ENCODE data around the gene CCDC142. TPM values are rescaled to one million over a fixed set of nuclear protein-coding genes. Genes with fewer than 3 reads are reported as not detected.
A peak's percentile ranks its signal among the peaks of the same experiment; 100 is the strongest.

The CCDC142 gene
- total RNA-seq, 3 donors from 2014 or later, result 10.6 to 38.0 (median 27.1) TPM

DNA sequence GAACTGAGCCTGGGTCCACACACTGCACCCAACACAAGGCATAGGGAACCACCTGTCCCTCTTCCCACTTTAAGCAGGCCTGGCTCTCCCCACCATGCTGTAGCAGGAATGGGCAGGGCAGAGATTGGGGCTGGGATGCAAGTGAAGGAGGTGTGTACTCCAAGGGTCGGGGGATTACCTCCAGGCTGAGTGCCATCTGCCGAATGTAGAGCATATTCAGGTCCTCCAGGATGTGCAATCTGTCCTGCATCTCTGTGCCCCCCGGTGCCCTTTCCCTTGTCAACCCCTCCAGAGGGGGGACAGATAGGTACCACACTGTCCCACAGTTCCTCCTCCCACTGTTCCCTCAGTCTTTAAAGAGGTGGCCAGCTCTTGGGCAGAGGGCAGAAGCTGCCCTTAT lies 43.4 kb downstream of the CCDC142 start:
- H3K9me3 ChIP-seq, result no peaks in the 10 kb centered on the region
- H3K36me3 ChIP-seq, result no peaks in the 10 kb centered on the region
- no peaks in the 10 kb centered on the region for H3K27me3 ChIP-seq
- no peak for DNase-seq (ENCODE audit: low spot score in 2 of 2)
- peak overlapping the region; percentile 93 to 97 for H3K27ac ChIP-seq
- intact Hi-C loops (cut with DNase I; ENCODE audit: low total_unique reads), result no loop called here
- peak overlapping the region; percentile 47 to 84 (median 60) for H3K4me3 ChIP-seq
- peaks cover 5 to 15% of the 10 kb centered on the region in 2 donors for H3K4me1 ChIP-seq
- TF ChIP-seq, protein P1, sequence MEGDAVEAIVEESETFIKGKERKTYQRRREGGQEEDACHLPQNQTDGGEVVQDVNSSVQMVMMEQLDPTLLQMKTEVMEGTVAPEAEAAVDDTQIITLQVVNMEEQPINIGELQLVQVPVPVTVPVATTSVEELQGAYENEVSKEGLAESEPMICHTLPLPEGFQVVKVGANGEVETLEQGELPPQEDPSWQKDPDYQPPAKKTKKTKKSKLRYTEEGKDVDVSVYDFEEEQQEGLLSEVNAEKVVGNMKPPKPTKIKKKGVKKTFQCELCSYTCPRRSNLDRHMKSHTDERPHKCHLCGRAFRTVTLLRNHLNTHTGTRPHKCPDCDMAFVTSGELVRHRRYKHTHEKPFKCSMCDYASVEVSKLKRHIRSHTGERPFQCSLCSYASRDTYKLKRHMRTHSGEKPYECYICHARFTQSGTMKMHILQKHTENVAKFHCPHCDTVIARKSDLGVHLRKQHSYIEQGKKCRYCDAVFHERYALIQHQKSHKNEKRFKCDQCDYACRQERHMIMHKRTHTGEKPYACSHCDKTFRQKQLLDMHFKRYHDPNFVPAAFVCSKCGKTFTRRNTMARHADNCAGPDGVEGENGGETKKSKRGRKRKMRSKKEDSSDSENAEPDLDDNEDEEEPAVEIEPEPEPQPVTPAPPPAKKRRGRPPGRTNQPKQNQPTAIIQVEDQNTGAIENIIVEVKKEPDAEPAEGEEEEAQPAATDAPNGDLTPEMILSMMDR (IDR thresholded peaks at IDR 0.05), result no peak
- TF ChIP-seq POLR2AphosphoS5 (IDR thresholded peaks at IDR 0.05) (no peak), POLR2A (IDR thresholded peaks at IDR 0.05) (no peak)

DNA sequence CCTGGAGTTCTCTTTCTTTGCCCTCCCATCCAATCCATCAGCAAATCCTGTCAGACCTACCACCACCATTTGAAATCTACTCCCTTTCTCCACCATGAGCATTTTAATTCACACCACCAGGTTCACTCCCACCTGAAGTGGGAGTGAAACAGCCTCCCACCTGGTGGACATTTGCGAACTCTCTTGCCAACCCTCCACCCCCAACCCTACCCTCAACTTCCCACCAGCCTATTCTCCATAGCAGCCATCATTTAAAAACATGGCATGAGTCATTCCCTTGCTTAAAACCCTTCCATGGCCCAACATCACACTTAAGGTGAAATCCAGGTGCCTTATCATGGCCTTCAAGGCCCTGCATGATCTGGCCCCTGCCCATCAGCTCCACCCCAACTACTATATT lies 44.5 kb downstream of the CCDC142 start:
- Histone ChIP-seq H3K9me3 (no peaks in the 10 kb centered on the region), H3K36me3 (no peaks in the 10 kb centered on the region), H3K4me1 (peaks cover 5 to 15% of the 10 kb centered on the region in 2 donors), H3K4me3 (no peak overlapping the region), H3K27me3 (no peaks in the 10 kb centered on the region), H3K27ac (no peak overlapping the region)
- TF ChIP-seq, protein P1 (IDR thresholded peaks at IDR 0.05), result no peak
- intact Hi-C loops (cut with DNase I; ENCODE audit: low total_unique reads), result no loop called here
- DNase-seq (ENCODE audit: low spot score in 2 of 2), result no peak

DNA sequence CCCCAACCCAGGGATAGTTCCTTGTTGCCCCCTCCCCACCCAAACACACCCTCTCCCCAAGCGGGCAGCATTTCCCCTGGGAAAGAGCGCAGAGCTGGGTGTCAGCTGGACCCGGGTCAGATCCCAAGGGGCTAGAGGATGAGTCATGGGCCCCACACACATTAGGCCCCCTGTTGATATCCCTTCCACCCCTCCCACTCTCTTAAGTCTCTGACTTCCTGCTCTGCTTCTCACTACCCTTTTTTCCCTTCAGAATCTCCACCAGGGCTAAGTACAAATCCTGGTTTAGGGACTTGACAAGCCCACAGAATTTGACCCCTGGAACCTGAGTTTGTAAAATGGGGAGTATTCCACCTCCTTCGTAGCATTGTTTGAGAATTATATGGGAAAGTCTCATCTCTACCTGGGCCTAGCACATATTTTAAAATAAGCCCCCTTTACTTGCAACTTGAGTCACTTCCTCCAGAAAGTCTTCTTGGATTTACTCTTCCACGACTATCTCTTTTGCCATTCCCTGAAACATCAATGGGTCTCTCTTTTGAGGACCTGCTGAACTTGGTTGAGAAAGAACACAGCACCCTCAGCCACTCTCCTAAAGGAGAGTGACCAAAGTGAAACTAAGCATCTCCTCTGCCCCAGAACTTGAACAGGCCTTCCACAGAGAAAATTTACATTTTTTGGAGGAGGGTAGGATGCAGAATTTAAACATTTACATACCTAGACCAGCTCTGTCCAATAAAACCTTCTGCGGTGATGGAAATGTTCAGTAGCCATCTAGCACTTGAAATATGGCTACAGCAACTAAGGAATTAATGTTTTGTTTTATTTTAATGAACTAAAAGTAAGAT lies 45.7 kb downstream of the CCDC142 start:
- no peak for TF ChIP-seq POLR2AphosphoS5 (IDR thresholded peaks at IDR 0.05)
- TF ChIP-seq, protein P1 (IDR thresholded peaks at IDR 0.05), result no peak
- no peak for TF ChIP-seq POLR2A (IDR thresholded peaks at IDR 0.05)
- DNase-seq (ENCODE audit: low spot score in 2 of 2), result no peak
- no peak overlapping the region for H3K4me3 ChIP-seq
- peak overlapping the region in 1 of 2 donors; percentile 7 for H3K27ac ChIP-seq
- H3K36me3 ChIP-seq, result no peaks in the 10 kb centered on the region
- H3K4me1 ChIP-seq, result peaks cover 5 to 15% of the 10 kb centered on the region in 2 donors
- H3K27me3 ChIP-seq, result no peaks in the 10 kb centered on the region
- intact Hi-C loops (cut with DNase I; ENCODE audit: low total_unique reads), result no loop called here
- no peaks in the 10 kb centered on the region for H3K9me3 ChIP-seq

DNA sequence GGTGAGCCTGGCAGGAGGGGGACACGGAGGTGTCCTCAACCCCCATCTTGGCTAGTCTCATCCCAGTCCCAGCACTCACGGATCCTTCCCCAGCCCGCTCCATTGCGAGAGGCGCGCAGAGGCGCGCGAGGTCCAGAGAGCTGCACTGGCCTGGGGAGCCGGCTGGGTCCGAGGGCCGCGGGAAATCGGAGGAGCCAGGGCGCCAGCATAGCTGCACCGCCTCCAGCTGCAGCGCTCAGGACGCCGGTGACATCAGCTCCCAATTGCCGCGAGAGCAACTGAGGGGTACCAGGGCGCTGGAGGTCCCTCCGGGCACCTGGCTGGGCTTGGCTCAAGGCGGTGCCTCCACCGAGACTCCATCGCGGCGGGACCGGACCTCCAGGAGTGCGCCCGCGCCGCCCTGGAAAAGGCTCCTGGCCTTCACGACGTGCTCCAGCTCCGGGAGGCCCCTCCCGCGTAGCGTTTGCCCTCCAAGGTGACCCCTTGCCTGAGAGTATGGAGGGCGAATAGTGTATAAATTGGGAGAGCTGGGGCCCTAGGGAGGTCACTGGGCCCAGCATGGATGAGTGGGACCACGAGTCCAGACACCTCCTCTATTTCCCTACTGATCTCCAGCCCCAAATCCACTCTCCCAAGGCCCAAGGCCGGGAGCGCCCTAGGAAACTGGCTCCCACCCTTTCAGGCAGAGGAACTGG lies 46.5 kb downstream of the CCDC142 start:
- TF ChIP-seq, protein P1 (IDR thresholded peaks at IDR 0.05), result no peak
- TF ChIP-seq POLR2AphosphoS5 (IDR thresholded peaks at IDR 0.05) (no peak), POLR2A (IDR thresholded peaks at IDR 0.05) (no peak)
- no peak overlapping the region for H3K4me3 ChIP-seq
- peak overlapping the region in 1 of 2 donors; percentile 7 for H3K27ac ChIP-seq
- intact Hi-C loops (cut with DNase I; ENCODE audit: low total_unique reads), result no loop called here
- H3K27me3 ChIP-seq, result no peaks in the 10 kb centered on the region
- H3K36me3 ChIP-seq, result no peaks in the 10 kb centered on the region
- no peak for DNase-seq (ENCODE audit: low spot score in 2 of 2)
- H3K9me3 ChIP-seq, result no peaks in the 10 kb centered on the region
- peaks cover 5 to 15% of the 10 kb centered on the region in 2 donors for H3K4me1 ChIP-seq

DNA sequence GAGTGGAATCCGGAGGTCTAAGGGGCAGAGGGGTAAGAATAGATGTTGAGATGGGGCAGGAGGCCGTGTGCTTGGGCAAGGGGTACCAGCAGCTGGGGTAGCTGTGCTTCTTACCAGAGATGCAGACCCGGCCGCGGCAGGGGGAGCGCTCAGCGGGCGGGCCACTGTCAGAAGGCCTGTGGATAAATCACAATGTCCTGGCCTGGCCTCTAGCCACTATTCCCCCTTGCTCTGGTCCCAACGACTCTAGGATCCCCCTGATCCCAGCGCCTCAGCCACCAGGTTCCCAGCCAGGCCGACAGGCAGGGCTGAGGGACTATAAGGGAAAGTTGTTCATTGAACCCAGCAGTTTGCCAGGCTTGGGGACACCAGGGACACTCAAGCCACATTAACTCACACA lies 52.3 kb downstream of the CCDC142 start:
- no peaks in the 10 kb centered on the region for H3K36me3 ChIP-seq
- TF ChIP-seq POLR2A (IDR thresholded peaks at IDR 0.05), result no peak
- TF ChIP-seq POLR2AphosphoS5 (IDR thresholded peaks at IDR 0.05), result no peak
- TF ChIP-seq, protein P1 (IDR thresholded peaks at IDR 0.05), result no peak
- no peaks in the 10 kb centered on the region for H3K27me3 ChIP-seq
- no peak for DNase-seq (ENCODE audit: low spot score in 2 of 2)
- H3K9me3 ChIP-seq, result no peaks in the 10 kb centered on the region
- intact Hi-C loops (cut with DNase I; ENCODE audit: low total_unique reads), result no loop called here
- no peaks in the 10 kb centered on the region for H3K4me1 ChIP-seq
- no peak overlapping the region for H3K4me3 ChIP-seq
- no peak overlapping the region for H3K27ac ChIP-seq
